GM12873 (cell line): ENCODE results near the gene SIL1.

Experiments
- TF ChIP-seq, protein P1 (sequence below): IDR thresholded peaks from 2 replicates; pipeline ENCODE4 v1.5.1; 2012; ENCODE audit warnings: low read depth, mild to moderate bottlenecking, moderate library complexity, low read length, control low read depth; ENCODE audit not compliant: insufficient read depth; ENCODE audit errors: missing control alignments

The SIL1 gene

GRCh38 chr5:139021346-139021745 is 176.8 kb downstream of the SIL1 start:
- TF ChIP-seq, protein P1, sequence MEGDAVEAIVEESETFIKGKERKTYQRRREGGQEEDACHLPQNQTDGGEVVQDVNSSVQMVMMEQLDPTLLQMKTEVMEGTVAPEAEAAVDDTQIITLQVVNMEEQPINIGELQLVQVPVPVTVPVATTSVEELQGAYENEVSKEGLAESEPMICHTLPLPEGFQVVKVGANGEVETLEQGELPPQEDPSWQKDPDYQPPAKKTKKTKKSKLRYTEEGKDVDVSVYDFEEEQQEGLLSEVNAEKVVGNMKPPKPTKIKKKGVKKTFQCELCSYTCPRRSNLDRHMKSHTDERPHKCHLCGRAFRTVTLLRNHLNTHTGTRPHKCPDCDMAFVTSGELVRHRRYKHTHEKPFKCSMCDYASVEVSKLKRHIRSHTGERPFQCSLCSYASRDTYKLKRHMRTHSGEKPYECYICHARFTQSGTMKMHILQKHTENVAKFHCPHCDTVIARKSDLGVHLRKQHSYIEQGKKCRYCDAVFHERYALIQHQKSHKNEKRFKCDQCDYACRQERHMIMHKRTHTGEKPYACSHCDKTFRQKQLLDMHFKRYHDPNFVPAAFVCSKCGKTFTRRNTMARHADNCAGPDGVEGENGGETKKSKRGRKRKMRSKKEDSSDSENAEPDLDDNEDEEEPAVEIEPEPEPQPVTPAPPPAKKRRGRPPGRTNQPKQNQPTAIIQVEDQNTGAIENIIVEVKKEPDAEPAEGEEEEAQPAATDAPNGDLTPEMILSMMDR, result no peak

DNA sequence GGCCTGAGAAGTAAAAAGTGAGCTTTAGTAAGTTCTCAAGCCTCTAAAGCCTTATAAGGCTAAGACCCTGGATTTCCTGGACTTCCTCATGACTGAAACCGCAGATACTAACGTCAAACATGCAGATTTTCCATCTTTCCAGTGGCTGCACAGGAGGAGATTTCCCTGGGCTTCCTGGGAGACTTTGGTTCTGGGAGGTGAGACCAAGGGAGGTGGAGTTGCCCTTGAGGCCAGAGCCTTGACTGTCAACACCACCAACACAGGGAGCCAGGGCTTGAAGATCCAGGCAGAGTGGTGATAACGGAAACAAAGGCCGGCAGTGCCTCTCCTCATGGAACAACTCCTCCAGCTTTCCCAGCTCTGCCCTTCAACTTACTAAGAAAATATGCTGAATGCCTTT is 178.3 kb downstream of the SIL1 start:
- TF ChIP-seq, protein P1, result no peak

DNA sequence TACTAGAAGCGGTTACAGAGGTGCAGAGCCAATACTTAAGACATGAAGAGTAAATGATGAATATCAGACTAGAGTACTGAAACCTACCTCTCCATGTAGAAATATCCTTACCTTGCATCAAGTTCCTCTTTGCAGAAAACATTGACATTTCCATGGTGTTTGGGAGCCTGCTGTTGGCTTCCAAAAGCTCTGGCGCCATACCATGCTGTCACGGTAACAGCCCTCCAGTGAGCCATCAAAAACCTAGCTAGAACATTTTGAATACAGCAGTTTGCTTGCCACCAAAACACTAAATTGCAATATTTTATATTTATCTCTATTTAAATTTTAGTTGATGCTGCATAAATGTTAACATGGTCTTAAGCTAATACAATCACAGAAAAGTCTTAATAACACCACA is 179.0 kb downstream of the SIL1 start:
- TF ChIP-seq, protein P1, result no peak

GRCh38 chr5:139017624-139018023 is 180.5 kb downstream of the SIL1 start:
- TF ChIP-seq, protein P1, result no peak

DNA sequence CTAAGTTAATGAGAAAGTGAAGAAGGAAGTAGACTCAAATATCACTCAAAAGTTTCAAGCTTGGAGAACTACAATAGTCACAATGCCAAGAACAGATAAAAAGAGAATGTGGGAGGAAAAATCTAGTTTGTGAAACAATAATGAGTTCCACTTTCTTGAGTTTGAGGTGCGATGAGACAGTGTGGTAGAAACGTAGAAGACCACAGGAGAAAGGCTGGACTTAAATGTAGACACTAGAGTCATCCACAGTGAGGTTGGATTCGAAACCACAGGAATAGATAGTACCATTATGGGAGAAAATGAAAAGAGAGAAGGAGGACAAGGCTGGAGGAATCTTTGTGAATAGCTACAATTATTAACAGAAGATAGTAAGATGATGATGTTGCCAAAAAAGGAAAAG is 182.0 kb downstream of the SIL1 start:
- TF ChIP-seq, protein P1, result no peak

DNA sequence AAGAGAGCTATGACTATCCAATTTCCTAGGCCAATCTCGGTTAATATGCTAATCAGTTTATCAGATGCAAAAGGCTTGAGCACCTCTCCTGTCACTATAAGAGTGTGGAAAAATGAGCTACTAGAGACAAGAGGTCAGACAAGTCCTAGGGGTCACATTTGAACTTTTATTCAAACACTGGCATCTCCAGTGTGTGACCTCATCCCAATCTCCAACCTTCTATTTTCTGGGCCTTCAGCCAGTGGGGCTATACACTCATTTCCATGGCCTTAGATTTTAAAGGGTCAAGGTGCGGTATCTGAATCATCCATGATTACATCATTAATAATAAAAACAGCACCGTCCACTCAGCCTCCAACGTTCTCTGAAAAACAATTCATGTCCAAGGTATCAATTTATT is 183.4 kb downstream of the SIL1 start:
- TF ChIP-seq, protein P1, result no peak

DNA sequence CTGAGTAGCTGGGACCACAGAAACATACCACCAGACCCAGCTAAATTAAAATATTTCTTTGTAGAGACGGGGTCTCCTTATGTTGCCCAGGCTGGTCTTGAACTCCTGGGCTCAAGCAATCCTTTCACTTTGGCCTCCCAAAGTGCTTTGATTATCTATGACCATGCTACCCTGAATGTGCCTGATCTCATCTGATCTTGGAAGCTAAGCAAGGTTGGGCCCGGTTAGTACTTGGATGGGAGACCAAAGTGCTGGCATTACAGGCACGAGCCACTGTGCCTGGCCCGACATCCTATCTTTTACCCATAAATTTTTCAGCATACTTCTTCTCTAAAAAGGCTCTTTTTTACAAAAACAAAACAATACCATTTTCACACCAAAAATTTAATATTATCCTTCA is 186.0 kb downstream of the SIL1 start:
- TF ChIP-seq, protein P1, result no peak
